GM12873 (cell line): Measurements from ENCODE around the gene TIAM2.

ENCODE experiments used
- TF ChIP-seq, protein P1 (sequence below): IDR thresholded peaks from 2 replicates; pipeline ENCODE4 v1.5.1; 2012; ENCODE audit warnings: low read depth, mild to moderate bottlenecking, moderate library complexity, low read length, control low read depth; ENCODE audit not compliant: insufficient read depth; ENCODE audit errors: missing control alignments

Gene TIAM2

DNA sequence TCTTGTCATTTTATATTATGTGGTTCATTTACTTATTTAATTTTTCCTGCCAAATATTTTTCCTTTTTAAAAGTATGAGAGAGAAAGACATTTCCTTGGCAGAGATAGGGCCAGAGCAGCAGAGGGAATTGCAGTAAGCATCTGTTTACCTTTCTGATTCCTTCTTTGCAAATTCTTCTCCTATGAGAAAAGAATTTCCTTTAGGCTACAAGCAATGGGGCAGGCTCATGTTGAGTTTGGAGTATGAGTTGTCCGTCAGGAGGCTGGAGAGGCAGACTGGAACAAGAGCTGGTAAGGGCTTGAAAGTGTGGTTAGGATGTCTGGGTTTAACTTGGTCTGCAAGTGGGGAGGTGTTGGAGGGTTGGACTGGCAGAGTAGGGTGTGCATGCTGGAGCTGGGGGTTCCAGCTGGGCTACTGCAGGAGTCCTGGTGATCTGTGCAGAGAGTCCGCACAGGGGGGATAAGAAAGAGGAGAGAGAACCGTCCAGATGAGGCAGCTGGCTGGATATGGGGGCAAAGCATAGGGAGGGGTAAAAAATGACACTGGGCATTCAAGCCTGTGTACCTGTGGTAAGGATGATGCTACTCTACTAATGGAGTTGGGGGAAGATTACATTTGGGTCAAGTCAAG is 19.7 kb downstream of the TIAM2 start:
- TF ChIP-seq, protein P1, sequence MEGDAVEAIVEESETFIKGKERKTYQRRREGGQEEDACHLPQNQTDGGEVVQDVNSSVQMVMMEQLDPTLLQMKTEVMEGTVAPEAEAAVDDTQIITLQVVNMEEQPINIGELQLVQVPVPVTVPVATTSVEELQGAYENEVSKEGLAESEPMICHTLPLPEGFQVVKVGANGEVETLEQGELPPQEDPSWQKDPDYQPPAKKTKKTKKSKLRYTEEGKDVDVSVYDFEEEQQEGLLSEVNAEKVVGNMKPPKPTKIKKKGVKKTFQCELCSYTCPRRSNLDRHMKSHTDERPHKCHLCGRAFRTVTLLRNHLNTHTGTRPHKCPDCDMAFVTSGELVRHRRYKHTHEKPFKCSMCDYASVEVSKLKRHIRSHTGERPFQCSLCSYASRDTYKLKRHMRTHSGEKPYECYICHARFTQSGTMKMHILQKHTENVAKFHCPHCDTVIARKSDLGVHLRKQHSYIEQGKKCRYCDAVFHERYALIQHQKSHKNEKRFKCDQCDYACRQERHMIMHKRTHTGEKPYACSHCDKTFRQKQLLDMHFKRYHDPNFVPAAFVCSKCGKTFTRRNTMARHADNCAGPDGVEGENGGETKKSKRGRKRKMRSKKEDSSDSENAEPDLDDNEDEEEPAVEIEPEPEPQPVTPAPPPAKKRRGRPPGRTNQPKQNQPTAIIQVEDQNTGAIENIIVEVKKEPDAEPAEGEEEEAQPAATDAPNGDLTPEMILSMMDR = no peak

DNA sequence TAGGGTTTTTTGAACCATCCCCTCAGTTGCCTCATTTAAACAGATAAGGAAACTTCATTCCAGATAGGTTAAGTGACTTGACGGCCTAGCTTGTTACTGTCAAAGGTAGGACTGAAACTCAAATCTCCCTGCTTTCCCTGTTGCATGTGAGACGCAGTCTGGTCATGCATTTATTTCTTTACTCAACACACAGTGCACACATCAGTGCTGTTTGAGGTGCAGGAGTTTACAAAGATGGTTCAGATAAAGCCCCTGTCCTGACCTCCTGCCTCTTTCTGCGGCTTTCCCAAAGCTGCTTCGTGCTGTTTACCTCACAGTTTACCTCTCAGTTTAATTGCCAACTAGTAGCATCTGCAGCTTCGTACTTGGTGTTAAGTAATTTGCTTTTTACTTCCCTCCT is 26.6 kb downstream of the TIAM2 start:
- TF ChIP-seq, protein P1 = no peak

DNA sequence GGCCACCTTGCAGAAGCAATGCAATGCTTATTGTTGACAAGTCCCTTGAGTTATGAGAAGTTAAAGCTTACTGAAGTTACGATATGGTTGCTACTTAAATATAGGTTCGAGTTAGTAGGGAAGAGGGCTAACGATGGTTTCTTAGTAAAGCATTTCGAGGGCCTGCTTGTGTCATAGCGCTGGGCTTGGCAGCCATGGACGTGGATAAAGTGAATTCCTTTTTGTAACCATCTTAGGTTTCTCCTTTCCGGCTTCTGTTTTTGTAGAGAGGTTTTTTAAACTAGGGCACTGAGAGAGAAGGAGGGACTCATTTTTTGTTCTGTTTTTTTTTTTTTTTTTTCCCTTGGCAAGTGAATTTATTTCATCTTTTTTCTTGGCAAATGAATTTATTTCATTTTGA is 27.6 kb downstream of the TIAM2 start:
- TF ChIP-seq, protein P1 = no peak

DNA sequence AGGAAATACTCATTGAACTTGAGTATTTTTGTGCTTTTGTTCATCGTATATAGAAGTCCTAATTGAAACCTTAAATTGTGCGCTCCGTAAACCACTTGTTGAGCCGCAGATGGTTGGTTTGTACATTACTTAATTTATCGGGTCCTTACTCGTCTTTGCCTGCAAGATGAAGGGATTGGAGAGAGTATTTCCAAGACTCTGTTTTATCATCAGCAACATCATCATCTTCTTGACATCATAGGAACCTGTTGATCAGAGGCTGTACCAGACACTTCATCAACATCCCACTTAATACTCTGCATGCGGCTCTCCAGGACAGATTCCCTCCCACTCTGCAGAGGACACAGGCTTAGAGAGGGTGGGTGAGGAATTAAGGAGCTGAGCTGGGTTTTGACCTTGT is 28.6 kb downstream of the TIAM2 start:
- TF ChIP-seq, protein P1 = no peak

DNA sequence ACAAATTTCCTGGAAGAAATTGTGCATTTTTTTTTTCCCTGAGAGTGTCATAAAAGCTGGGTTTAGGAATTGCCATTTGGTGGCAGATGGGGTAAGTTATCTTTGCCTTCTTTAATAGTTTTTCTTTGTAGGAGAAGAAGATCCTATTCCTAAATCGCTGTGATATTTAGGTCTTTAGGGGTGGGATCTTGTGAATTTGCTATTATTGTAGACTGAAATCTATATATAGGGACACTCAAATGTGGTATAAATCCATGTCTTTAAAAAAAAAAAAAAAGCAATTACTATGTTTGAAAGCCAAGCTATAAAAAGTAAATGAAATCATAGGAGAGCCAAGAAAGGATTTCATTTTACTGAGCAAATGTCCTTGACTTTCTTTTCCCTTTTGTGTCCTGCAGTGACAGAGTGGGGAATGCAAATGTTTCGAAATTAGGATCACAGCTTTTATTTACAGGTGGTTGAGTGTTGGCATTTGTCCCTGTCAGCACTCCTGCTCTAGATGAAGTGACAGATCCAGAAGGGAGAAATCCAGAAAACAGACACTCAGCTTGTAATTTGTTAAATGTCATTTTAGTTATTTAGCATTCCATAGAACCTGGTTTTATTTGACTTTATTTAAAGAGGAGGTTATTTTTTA is 29.4 kb downstream of the TIAM2 start:
- TF ChIP-seq, protein P1 = no peak

DNA sequence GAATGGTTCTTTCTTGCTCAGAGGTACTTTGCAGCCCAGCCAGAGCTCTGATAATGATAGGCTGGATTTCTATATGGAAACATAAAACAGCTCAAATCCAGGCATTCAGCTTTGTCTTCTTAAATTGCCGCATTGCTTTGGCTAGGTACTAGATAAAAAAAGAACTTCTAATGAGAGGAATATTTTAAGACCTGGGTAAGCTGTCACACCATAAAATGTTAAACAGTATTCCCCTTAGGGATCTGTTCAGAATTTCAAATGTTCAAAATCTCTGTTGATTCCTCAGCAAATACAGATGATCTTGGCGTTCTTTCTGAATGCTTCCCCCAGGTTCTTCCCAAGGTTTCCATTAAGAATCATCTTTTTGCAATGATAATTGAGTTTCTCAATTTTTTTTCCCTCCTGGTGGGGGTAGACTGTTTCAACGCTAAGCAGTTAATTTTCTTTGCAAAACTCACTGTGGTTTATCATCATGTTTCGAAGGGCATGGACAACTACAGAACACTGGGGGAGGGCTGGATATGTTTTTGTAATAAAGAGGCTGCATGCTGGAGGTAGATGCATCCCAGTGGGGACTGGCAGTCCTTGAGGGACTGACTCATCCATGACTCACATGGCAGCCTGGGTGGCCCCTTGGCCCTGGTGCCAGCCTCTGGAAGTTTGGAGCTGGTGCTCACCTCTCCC is 31.0 kb downstream of the TIAM2 start:
- TF ChIP-seq, protein P1 = no peak

DNA sequence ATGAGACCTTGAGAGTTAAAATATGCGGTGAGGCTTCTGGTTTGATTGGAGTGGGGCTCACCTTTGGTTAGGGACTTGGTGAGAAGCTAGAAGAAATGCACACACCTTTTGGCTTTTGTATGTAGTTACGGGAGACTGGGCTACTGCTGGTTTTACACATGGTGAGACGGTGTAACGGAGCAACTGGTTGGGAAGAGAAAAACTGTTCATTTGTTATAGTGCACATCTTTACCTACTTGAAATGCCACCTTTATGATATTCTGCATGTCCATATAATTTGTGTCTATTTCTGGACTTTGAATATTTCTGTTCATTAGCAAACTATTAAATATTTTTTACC is 31.6 kb downstream of the TIAM2 start:
- TF ChIP-seq, protein P1 = no peak
